Endothelial cell of umbilical vein (primary cell): Measurements from ENCODE around the gene PODXL2.

Experiments
- CTCF ChIP-seq, 2 donors: IDR thresholded peaks; 1 replicate in 1 of 2; 2 replicates in 1 of 2; pipeline ENCODE4 v1.5.1; 2011; ENCODE audit warnings: low read length in 2 of 2, mild to moderate bottlenecking in 2 of 2, moderate library complexity in 2 of 2, control low read depth in 1 of 2, inconsistent platforms in 1 of 2, low read depth in 1 of 2; ENCODE audit not compliant: insufficient read depth in 1 of 2; ENCODE audit errors: extremely low read depth in 1 of 2
- POLR2A ChIP-seq: IDR thresholded peaks from 2 replicates; pipeline ENCODE4 v1.6.1; 2012; ENCODE audit warnings: low read depth, mild to moderate bottlenecking, control low read depth, low read length

- TF ChIP-seq CTCF (IDR thresholded peaks at IDR 0.05; ENCODE audit: extremely low read depth in 1 of 2, insufficient read depth in 1 of 2, low read depth in 1 of 2, low read length in 2 of 2): no peak
- TF ChIP-seq POLR2A: no peak
Measured at GRCh38 chr3:127624063-127624462, 4.9 kb upstream of the PODXL2 start.
